Measurements from ENCODE around the gene RELT. TPM values are rescaled to one million over a fixed set of nuclear protein-coding genes. Genes with fewer than 3 reads are reported as not detected.

The RELT gene, protein sequence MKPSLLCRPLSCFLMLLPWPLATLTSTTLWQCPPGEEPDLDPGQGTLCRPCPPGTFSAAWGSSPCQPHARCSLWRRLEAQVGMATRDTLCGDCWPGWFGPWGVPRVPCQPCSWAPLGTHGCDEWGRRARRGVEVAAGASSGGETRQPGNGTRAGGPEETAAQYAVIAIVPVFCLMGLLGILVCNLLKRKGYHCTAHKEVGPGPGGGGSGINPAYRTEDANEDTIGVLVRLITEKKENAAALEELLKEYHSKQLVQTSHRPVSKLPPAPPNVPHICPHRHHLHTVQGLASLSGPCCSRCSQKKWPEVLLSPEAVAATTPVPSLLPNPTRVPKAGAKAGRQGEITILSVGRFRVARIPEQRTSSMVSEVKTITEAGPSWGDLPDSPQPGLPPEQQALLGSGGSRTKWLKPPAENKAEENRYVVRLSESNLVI
- total RNA-seq, result 29.7 and 29.8 TPM in 2 replicates

DNA sequence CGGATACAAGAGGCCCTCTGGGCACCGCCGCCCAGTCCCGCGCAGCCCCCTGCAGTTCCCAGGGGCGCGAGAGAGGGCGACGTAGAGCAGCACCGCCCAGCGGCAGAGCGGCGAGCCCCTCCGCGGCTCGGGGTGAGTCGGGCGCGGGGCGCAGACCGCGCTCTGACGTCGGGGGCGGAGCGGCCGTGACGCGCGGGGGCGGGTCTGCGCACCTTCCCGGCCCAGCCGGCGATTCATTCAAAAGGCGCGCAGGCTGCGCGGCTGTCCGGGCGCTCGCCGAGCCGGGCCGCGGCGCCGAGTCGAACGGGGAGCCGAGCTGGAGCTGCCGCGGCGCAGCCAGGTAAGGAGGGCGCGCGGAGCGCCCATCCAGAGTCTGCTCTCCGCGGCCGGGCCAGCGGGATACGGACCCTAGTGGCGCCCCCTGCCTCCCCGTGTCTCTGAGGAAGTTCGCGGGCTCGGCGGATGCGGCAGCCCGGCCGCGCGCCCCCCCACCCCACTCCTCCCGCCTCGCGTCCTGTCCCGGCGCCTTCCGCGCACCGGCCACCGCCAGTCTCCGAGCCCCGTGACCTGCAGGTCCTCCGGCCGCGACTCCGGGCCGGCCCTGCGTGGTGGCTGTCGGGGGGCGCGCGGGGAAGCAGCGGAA lies at the start of gene RELT:
Gene RELT, plus strand, starts transcription at position 240 of the 643 bp plus-strand sequence. CDS start 12,738 bp downstream, outside the sequence.
- intact Hi-C loops (cut with micrococcal nuclease), result loop anchor here (1.0 to 10.0 kb wide), 12 partner anchors 10 to 1263 kb away; partner anchors contain the start of genes ANAPC15, C2CD3, COA4 and FAM168A

DNA sequence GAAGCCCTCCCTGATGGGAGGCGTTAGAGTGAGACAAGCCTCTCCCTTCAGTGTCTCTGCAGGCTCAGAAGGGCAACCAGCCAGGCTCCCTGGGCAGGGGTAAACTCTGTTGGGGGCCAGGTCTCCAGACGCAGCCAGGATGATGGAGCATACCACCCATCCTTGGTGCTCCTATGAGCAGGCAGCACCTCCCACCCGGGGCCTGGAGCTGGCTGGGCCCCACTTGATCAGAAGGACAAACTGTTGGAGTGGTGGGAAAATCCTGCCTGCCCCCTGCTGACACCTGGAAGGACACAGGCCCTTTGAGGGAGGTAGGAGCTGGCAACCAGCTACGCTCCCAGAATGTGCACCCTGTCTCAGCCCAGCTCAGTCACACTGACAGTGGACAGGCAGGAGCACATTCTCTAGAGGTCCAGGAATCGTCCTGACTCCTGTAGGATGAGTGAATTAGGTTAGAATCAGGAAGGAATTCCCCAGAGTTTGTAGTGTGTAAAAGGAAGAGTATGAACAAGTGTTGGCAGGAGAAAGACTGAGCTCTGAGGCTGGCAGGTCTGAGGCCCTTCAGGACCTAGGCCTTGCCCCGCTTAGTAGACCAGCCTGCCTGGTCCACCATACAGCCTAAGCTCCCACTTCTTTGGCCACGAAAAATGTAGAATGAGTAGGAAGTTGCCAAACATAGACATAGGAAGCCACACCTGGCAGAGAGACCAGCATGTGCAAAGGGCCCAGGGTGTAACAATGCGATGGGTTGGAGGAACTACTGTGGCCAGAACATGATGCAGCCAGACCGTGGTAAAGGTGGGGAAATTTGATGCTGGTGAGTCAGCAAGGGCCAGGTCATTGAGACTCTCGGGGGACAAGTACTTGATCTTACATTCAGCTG lies 49.0 kb upstream of the RELT start:
- intact Hi-C loops (cut with micrococcal nuclease), result no loop called here

DNA sequence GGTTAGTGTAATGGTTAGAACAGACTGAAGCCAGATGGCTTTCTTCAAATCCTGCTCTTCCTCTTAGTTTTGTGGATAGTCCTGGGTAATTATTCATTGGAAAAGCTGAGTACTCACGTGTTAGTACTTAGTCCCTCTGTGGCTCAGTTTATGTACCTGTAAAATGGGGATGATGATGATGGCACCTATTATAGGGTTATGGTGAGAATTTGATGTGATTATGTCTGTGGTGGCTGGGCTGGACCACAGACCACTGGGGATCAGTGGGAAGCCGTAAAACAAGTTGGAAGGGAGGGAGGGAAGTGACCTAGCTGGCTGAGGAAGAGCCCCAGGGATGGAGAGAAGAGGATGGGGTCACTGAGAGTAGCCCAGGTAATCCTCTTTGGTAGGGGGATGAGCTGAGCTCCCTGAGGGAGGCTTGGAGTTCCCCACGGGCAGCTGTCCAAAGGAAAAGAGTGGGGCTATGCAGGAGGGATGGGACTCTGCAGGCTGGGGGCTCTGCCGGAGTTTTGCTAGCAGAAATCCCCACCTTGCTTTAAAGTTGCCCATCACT lies 48.3 kb upstream of the RELT start:
- intact Hi-C loops (cut with micrococcal nuclease), result no loop called here

DNA sequence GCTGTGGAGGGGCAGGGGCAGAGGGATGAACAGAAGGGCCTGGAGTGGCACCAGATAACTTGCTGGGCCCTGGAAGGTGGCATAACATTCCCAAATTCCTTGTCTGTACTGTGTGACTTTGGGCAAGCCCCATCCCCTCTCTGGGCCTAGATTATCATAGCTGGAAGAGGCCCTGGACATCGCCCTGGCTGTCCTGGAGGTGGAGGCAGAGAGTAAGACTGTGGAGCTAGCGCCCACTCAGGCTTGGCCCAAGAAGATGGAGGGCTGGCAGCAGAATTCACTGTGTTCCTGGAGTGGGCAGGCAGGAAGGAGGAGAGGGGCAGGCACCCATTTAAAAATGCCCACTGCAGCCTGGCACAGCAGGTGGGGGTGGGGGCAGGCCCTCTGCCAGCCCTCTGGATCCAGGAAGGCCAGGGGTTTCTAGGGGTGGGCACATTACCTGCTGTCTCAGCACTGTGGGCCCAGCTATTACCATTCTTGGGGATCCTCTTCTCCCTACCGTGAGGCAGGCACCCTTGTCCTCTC lies 45.6 kb upstream of the RELT start:
- intact Hi-C loops (cut with micrococcal nuclease), result no loop called here

DNA sequence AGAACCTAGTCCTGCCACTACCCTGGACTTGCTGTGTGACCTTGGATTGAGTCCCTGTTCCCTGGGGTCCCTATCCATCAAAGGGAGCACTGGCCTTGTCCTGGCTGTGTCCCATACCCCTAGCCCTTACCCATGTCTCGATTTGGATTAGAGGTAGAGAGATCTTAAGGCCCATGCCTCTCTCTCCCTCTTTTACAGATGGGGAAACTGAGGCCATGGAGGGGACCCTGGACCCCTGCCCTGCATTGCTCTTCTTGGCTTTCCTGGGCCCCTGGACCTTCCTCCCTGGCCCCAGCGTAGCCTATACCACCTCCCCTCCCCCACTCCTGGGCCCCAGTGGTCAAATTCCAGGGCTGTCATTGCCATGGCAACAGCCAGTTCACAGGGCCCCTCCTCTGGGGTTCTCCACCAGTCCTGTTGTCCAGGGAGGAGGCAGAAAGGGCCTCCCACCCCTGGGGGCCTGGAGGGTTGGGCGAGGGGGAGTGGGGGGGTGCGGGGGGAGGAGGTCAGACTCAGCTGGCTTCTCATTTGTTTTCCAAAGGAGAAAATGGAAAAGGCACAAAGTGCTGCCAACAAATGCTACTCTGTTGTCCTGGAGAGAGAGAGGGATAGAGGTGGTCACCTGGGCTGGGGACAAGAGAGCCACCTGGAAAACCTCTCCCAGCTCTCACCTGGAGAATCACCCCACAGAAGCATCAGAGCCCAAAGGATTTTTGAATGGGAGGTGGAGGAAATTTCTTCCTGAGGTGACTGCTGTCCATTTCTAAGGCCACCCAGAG lies 44.9 kb upstream of the RELT start:
- intact Hi-C loops (cut with micrococcal nuclease), result no loop called here

DNA sequence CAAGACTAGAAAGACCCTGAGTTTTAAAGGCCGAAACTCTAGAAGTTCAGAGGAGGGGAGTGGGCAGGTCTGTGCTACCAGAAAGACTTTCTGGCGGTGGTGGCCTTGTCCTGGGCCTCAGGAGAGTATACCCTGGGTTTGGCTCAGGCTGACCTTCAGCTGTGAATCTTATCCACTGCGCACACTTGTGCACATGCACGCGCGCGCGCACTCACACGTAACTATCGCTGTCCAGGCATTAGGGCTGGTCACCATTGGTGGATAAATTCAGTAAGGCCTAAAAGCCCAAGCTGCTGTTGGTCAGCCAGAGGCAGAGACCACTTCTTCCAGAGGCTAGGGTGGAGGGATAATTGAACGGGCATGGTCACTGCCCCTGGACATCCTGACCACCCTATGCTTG lies 43.0 kb upstream of the RELT start:
- intact Hi-C loops (cut with micrococcal nuclease), result no loop called here

DNA sequence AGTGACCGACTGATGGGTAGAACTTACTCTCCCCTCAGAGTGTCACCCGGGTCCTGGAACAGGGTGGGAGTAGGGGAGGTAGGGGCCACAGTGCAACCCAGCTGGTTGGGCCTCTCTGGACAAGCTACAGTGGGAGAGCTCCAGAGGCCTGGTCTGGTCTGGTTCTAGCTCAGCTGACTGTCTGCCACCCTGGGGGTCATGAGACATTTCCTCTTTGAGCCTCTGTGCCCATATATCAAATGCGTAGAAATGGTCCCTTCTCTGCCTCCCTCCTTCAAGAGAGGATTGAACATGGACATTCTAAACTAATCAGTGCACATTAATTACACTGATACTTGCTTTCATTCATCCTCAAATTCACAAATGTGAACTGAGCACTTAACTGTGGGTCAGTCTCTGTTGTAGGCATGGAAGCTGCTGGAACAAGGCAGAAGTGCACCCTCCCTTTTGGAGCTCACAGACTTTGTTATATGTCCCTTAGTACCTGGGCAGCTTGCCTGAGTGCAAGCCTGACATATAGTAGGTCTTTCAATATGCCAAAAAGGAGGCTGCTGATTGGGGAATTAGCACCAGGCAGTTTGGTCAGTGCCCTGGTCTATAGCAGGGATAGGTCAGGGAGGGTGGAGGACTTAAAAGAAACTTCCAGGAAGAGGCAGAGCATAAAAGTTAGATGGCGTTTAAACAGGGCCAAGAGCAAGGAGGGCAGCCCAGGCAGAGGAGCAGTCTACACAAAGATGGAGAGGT lies 42.4 kb upstream of the RELT start:
- intact Hi-C loops (cut with micrococcal nuclease), result no loop called here

DNA sequence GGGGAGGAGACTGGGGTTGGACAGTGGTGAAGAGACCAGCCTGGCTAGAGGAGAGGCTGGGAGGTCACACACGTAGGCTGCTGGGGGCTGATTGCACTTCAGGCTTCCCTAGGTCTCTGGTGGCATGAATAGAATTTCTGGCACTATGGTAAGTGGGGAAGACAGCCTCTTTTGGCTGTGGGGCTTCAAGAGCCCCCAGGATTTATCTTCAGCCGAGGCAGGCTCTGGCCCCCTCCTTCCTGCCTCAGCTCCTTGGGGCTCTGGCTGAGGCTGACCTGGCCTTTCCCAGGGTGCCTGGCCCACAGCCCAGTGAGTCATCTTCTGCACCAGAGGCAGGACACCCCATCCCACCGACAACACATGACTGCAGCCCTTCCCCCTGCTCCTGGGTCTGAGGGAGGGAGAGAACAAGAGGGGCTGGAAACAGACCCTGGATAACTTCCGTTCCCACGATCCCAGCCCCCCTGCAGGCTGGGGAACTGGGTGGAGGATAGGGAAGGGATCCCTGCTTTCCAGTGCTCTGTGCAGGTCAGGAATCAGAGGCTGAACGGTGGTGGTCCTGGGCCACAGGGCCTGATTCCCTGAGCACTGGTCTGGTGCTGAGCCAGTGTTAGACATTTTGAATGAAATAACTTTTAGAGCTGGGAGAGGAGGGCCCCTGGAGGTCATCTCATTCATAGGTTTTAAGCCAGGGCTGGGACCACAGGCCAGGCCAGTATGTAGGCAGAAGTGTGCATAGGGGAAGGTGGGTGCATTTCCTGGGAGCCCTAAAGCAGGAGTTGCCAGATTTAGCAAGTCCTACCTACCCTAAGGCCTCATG lies 41.6 kb upstream of the RELT start:
- intact Hi-C loops (cut with micrococcal nuclease), result loop anchor here (1.0 to 5.0 kb wide), 4 partner anchors 27 to 116 kb away; partner anchors contain the start of gene P2RY2

DNA sequence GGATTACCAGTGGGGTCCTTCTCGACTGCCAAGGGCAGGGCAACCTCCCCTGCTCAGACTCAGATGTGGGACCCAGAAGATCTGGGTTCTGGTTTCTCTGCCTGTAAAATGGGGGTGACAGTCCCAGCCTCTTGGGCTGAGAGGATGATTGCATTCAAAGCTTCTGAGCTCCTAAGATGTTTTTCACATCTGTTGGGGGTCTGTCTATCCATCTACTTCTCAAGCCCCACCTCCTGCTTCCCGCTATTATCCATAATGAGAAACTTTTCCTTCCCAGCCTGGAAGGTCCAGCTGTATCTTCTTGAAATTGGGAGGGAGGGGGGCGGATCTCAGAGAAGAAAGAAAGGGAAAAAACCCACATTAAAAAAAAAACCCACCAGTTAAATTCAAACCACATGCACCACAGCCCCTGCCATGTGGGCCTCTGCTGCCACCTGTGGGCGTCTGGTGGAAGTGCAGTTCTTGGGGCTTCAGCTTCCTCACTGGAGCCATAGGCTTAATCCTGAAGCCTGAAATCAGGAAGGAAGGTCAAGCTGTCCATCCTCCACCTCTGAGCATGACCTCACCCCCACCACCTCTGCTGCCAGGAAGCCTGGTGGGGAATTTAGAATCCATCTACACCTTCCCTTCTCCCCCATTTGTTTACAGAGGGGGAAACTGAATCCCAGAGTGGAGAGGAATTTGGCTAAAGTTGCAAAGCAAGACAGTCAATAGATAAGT lies 40.8 kb upstream of the RELT start:
- intact Hi-C loops (cut with micrococcal nuclease), result loop anchor here (1.0 to 5.0 kb wide), 4 partner anchors 28 to 117 kb away; partner anchors contain the start of gene P2RY2

DNA sequence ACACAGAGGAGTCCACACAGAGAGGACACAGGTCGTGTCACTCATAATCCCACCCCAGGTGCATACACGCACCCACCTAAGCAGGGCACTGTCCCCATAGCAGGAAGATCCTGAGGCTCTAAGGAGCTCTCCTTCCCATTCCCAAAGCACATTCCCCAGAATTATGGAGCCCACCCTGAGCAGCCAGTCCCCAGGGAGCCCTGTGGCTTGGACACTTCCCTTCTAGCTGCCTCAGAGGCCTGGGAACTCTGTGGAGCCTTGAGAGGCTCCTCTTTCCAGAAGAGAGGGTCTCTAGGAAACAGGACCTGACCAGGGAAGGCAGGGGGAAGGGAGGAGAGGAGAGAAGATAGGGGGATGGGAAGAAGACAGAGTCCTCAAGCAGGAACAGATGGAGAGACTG lies 38.4 kb upstream of the RELT start:
- intact Hi-C loops (cut with micrococcal nuclease), result loop anchor here (5.0 kb wide), 1 partner anchor 86 kb away; no protein-coding TSS in a partner anchor

DNA sequence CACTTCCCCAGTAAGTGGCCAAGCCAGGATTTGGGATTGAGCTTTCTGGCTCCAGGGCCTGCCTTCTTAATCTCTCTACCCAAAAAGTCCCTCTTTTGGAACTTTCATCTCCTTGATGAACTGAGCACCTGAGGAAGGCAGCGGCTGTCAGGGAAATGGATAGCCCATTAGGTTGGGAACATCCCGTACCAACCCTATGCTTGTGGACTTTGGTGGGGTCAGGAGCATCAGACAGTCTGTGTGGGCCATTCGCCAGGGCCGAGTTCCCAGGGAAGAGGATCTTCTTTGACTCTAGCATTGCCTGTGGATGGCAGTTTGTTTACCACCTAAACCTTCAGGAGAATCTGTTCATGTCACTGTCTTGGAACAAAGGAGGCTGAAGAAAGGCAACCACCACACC lies 37.9 kb upstream of the RELT start:
- intact Hi-C loops (cut with micrococcal nuclease), result loop anchor here (5.0 kb wide), 1 partner anchor 86 kb away; no protein-coding TSS in a partner anchor

DNA sequence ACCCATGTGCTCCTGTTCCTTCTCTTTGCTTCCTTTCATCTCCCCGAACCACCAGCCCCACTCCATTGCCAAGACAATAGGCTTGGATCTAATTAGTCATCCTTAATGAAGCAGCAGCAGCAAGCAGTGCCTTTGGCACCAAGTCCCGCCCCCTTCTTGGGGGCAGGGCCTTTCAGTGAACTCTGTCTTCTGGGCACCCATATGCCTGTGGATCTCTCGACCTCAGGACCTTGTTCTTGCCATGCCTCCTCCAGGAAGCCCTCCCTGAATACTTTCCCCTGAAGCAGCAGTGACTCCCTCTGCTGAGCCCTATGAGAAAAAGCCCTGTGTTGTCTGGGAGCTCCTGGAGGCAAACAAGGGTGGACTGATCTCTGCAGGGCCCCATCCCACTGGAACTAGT lies 36.0 kb upstream of the RELT start:
- intact Hi-C loops (cut with micrococcal nuclease), result no loop called here

DNA sequence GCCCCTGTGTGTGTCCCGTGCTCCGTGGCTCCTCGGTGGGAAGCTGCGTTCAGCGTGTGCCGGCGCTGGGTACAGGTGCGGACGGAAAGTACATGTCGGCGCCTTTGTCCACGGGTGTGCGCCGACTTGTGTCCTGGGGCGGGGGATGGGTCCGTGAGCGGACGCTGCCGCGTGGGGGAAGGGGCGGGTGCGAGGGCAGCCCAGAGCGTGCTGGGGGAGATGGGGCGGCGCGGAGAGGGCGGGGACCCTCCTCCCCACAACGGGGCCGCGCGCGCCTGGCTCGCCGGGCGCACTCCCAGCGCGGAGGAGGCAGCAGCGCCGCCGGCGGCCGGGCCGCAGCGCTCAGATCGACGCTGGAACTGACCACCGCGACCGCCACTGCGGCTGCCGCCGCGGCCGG lies 33.6 kb upstream of the RELT start:
- intact Hi-C loops (cut with micrococcal nuclease), result no loop called here

DNA sequence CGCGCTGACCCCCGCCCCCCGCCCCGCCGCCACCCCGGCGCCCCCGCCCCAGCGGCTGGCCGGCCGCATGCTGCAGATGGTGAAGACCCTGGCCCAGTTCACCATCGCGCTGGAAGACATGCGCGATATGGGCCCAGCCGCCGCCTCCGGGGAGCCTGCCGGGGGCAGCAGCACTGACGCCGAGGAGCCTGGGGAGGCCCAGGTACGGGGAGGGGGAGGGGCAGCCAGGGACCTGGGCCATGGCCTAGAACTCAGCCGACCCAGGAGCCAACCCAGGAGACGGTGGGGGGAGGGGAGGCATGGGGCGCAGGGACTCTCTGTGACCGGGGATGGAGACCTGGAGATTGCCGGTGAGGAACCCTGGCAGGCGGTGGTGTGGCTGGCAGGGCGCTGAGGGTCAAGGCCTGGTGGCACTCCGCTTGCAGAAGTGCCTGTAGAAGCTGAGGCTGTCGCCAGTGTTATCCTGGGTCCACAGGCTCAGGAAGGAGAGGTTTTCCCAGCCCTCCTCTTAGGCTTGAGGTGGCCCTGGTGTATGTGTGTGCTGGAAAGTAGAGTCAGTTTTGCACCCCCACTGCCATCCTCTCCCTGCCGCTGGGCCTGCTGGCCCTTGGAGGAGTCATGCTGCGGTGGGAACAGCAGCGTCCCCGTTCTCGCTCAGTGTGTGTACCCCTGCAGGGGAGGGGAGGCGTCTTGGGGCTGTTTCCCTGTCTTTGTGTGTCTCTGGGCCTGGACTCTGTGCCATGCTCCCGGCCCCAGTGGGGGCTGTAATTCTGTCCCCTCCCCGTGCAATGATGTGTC lies 32.9 kb upstream of the RELT start:
- intact Hi-C loops (cut with micrococcal nuclease), result no loop called here

DNA sequence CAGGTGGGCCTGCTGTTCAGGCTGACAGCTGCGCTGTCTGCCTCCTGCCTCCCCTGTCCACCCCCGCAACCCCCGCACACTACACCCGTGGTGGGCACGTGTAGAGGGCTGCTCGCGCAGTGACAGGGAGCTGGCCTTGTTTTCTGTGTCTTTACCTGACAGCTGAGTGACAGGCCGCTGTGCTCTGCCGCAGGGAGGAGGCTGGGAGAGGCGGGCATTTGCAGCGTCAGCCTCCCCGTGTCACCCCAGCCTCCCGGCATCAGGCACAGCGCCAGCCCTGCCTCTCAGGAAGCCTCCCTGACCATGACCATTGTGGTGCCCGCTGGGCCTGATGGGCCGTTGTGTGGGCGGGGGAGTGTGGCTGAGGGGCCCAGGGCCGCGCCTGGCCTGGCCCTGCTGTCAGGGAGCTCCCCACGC lies 32.0 kb upstream of the RELT start:
- intact Hi-C loops (cut with micrococcal nuclease), result no loop called here

DNA sequence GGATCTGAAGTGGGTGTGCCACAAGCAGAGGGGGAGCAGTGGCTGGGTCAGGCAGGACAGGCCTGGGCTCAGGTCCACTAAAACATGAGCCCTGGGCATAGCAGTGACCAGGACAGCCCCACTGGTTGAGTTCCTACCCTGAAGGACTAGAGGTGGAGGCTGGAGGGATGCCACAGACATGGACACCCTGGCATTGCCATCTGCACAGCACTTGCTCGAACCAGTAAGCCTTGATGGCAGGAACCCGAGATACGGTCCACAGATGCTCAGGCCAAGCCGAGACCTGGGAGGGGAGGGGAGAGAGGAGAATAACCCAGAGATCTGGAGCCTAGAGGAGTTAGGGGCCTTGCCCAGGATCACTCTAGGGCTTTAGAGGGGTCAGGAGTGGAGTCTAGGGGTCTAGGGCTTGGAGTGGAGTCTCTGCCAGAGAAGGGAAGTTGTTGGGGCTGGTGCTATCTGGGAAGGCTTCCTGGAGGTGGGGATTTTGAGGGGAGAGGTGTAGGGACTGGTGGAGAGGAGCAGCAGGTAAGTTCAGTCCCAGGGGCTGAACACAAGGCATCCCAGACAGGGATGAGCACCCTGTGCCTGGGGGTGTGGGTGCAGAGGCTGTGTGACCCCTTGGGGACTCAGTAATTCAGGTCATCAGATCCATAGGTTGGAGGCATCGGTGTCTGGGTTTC lies 30.6 kb upstream of the RELT start:
- intact Hi-C loops (cut with micrococcal nuclease), result no loop called here

Data from T-helper 1 cell treated with Interleukin-12 subunit alpha and Interleukin-12 subunit beta and Interleukin-4 antibody, amounts not matched to agents 30 ng/mL and 1 ng/mL, for 36 hours (primary cell).